Subcutaneous adipose tissue (tissue), 4 donors: Measurements from ENCODE around the gene BMP8B. TPM values are rescaled to one million over a fixed set of nuclear protein-coding genes. Genes with fewer than 3 reads are reported as not detected.

ENCODE experiments used
- total RNA-seq, 4 donors: library from RNA; depleted of rRNA; stranded (reverse); fragments of >200 nt; gene quantifications; one replicate each; pipeline ENCODE4 v1.1.0, GENCODE V29; 2016
- TF ChIP-seq, protein P1 (sequence below): fragments of 450-650 bp; IDR thresholded peaks from one replicate; pipeline ENCODE4 v1.5.1; 2016; ENCODE audit warnings: low read depth, mild to moderate bottlenecking, control low read depth, antibody characterized with exemption, moderate library complexity

The BMP8B gene
- total RNA-seq, 4 donors from 2014 or later, result 0.34 to 0.44 TPM; not detected in 2

- TF ChIP-seq, protein P1, sequence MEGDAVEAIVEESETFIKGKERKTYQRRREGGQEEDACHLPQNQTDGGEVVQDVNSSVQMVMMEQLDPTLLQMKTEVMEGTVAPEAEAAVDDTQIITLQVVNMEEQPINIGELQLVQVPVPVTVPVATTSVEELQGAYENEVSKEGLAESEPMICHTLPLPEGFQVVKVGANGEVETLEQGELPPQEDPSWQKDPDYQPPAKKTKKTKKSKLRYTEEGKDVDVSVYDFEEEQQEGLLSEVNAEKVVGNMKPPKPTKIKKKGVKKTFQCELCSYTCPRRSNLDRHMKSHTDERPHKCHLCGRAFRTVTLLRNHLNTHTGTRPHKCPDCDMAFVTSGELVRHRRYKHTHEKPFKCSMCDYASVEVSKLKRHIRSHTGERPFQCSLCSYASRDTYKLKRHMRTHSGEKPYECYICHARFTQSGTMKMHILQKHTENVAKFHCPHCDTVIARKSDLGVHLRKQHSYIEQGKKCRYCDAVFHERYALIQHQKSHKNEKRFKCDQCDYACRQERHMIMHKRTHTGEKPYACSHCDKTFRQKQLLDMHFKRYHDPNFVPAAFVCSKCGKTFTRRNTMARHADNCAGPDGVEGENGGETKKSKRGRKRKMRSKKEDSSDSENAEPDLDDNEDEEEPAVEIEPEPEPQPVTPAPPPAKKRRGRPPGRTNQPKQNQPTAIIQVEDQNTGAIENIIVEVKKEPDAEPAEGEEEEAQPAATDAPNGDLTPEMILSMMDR, result no peak
Observed at GRCh38 chr1:39787468-39787867, 1.2 kb downstream of the BMP8B start.

- TF ChIP-seq, protein P1, result no peak
Observed at GRCh38 chr1:39782103-39782502, 6.6 kb downstream of the BMP8B start.

DNA sequence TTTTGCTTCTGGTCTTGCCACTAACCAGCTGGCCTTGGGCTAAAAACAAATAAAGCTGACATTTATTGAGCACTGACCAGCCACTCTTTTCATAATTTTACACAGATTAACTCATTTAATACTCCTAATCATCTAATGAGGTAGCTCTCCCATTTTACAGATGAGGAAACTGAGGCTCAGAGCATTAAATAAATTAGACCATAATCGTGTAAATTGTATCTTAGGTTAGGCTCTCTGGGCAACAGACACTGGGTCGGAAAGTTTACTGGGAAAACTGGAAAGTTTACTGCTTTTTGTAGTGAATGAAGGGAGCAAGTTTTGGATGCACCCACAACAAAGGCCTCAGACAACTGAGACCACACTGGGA is 7.3 kb downstream of the BMP8B start:
- TF ChIP-seq, protein P1, result no peak

DNA sequence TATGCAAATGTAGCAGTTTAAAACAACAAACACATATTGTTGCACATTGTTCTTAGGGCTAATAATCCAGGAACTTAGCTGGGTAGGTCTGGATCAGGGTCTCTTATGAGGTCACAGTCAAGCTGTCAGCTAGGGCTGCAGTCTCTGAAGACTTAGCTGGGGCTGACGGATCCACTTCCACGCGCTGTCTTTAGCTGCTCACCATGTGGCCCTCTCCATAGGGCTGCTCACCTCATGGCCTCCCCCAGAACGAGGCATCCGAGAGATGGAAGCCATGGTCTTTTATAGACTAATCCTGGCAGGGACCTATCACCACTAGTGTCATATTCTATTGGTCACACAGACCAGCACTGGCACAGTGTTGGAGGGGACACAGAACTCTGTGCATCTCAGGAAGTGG is 8.8 kb downstream of the BMP8B start:
- TF ChIP-seq, protein P1, result no peak

DNA sequence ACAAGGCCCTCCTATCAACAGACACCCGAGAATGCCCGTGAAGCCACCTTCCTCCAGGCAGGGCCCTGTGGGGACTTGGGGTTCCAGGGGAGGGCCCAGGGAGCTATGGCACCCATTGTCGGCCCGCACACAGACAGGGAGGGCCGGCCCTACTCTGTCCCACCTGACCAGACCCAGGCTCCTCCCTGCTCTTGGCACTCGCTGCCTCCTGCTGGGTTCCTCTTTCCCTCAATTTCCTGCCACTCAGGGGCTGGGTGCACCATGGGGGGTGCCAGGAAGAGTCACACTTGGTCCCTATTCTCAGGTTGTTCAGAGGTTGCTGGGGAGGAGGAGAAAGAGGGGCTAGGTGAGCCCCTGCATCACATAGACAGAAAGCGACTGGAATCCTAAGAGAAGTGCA is 9.5 kb downstream of the BMP8B start:
- TF ChIP-seq, protein P1, result no peak

- TF ChIP-seq, protein P1, result no peak
Observed at GRCh38 chr1:39777306-39777705, 11.4 kb downstream of the BMP8B start.

DNA sequence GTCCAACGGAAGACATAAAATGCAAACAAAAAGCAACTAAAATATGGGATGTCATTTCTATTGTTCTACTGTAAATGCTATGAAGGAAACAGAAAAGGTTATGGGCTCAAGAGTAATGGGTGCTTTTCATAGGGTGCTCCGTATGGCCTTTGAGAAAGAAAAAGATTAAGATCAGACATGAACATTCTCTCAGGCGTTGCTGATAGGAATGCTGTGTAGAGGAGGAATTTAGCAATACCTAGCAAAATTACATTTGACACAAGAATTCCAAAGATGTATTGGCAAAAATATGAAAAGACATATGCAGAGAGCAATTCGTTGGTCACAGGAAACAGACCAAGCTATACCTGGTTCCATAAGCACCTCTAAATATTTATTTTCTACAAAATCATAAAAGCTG is 11.8 kb downstream of the BMP8B start:
- TF ChIP-seq, protein P1, result no peak

GRCh38 chr1:39776400-39776713 is 12.3 kb downstream of the BMP8B start:
- TF ChIP-seq, protein P1, result no peak
